Mesenchymal stem cell (in vitro differentiated cells and primary cell): ENCODE results near the gene CDKN1C.

Experiments
- DNase-seq: peaks from one replicate; pipeline ENCODE4 v3.0.0-alpha.2; 2013
- H2AFZ ChIP-seq: one replicate; pipeline ENCODE4 v1.6.1; 2013; ENCODE audit warnings: low read depth, mild to moderate bottlenecking, control low read depth, inconsistent platforms, low read length, moderate library complexity
- H2AK5ac ChIP-seq: 2 replicates; pipeline ENCODE4 v1.6.1; 2013; ENCODE audit warnings: low read length, moderate library complexity, mild to moderate bottlenecking, inconsistent platforms; ENCODE audit not compliant: severe bottlenecking
- H2BK120ac ChIP-seq: one replicate; pipeline ENCODE4 v1.6.1; 2013; ENCODE audit warnings: low read depth, mild to moderate bottlenecking, inconsistent platforms, low read length, moderate library complexity
- H2BK12ac ChIP-seq, 2 experiments: one replicate each; pipeline ENCODE4 v1.6.1; 2013; ENCODE audit warnings: inconsistent platforms in 2 of 2, low read length in 2 of 2, mild to moderate bottlenecking in 2 of 2, moderate library complexity in 2 of 2, control low read depth in 1 of 2
- H2BK15ac ChIP-seq: one replicate; pipeline ENCODE4 v1.6.1; 2013; ENCODE audit warnings: mild to moderate bottlenecking, low read depth, inconsistent platforms; ENCODE audit not compliant: poor library complexity, severe bottlenecking
- H2BK5ac ChIP-seq: 2 replicates; pipeline ENCODE4 v1.6.1; 2013; ENCODE audit warnings: low read depth, mild to moderate bottlenecking, low read length, control low read depth, inconsistent platforms; ENCODE audit not compliant: poor library complexity, severe bottlenecking
- H3K14ac ChIP-seq, 2 experiments: one replicate each; pipeline ENCODE4 v1.6.1; 2013; ENCODE audit warnings: inconsistent platforms in 2 of 2, low read length in 2 of 2, control low read depth in 1 of 2, mild to moderate bottlenecking in 1 of 2, moderate library complexity in 1 of 2
- H3K18ac ChIP-seq, 2 experiments: one replicate each; pipeline ENCODE4 v1.6.1; 2013; ENCODE audit warnings: inconsistent platforms in 2 of 2, low read length in 2 of 2, control low read depth in 1 of 2, low read depth in 1 of 2, mild to moderate bottlenecking in 1 of 2
- H3K23ac ChIP-seq, 2 experiments: one replicate each; pipeline ENCODE4 v1.6.1; 2013; ENCODE audit warnings: inconsistent platforms in 2 of 2, low read length in 2 of 2, mild to moderate bottlenecking in 2 of 2, moderate library complexity in 2 of 2, control low read depth in 1 of 2
- H3K27ac ChIP-seq: 2 replicates; pipeline ENCODE4 v1.5.1; 2013; ENCODE audit warnings: mild to moderate bottlenecking, moderate library complexity, low read length, control low read depth, inconsistent platforms; ENCODE audit not compliant: poor library complexity, severe bottlenecking
- H3K27me3 ChIP-seq, 2 experiments: 2 replicates each; pipeline versions ENCODE4 v1.6.1 to v1.7.0; 2013; ENCODE audit warnings: low read length in 2 of 2, mild to moderate bottlenecking in 2 of 2, moderate library complexity in 2 of 2, control low read depth in 1 of 2, inconsistent platforms in 1 of 2; ENCODE audit not compliant: control insufficient read depth in 1 of 2, insufficient read depth in 1 of 2
- H3K36me3 ChIP-seq, 2 experiments: 2 replicates each; pipeline versions ENCODE4 v1.6.1 to v1.7.0; 2013; ENCODE audit warnings: low read length in 2 of 2, control low read depth in 1 of 2, inconsistent platforms in 1 of 2, low read depth in 1 of 2, mild to moderate bottlenecking in 1 of 2; ENCODE audit not compliant: insufficient read depth in 2 of 2, control insufficient read depth in 1 of 2
- H3K4ac ChIP-seq, 2 experiments: one replicate each; pipeline ENCODE4 v1.6.1; 2013; ENCODE audit warnings: inconsistent platforms in 2 of 2, low read length in 2 of 2, mild to moderate bottlenecking in 2 of 2, moderate library complexity in 2 of 2, control low read depth in 1 of 2, low read depth in 1 of 2
- H3K4me1 ChIP-seq: 2 replicates; pipeline ENCODE4 v1.6.1; 2013; ENCODE audit warnings: low read depth, low read length, control low read depth; ENCODE audit not compliant: control insufficient read depth, insufficient read depth
- H3K4me2 ChIP-seq: 2 replicates; pipeline ENCODE4 v1.6.1; 2013; ENCODE audit warnings: low read length, mild to moderate bottlenecking, inconsistent platforms; ENCODE audit not compliant: poor library complexity, severe bottlenecking
- H3K4me3 ChIP-seq, 2 experiments: 2 replicates each; pipeline versions ENCODE4 v1.5.1 to v1.7.0; 2013; ENCODE audit warnings: low read length in 2 of 2, mild to moderate bottlenecking in 2 of 2, control low read depth in 1 of 2, low read depth in 1 of 2; ENCODE audit not compliant: insufficient read depth in 1 of 2
- H3K79me1 ChIP-seq: replicated peaks from 2 replicates; pipeline ENCODE4 v1.6.1; 2013; ENCODE audit warnings: mild to moderate bottlenecking, control low read depth, low read length, inconsistent platforms; ENCODE audit not compliant: poor library complexity, severe bottlenecking
- H3K9ac ChIP-seq: 2 replicates; pipeline ENCODE4 v1.7.0; 2013; ENCODE audit warnings: mild to moderate bottlenecking, low read length, moderate library complexity
- H3K9me3 ChIP-seq: 2 replicates; pipeline ENCODE4 v1.7.0; 2013; ENCODE audit warnings: mild to moderate bottlenecking, low read length; ENCODE audit not compliant: control insufficient read depth
- H4K8ac ChIP-seq: one replicate; pipeline ENCODE4 v1.6.1; 2013; ENCODE audit warnings: inconsistent platforms, mild to moderate bottlenecking, low read length, moderate library complexity
- H4K91ac ChIP-seq: one replicate; pipeline ENCODE4 v1.6.1; 2013; ENCODE audit warnings: mild to moderate bottlenecking, low read length, inconsistent platforms
- WGBS: methylation state at CpG from one replicate; pipeline ENCODE4 v1.1.7; 2013; ENCODE audit warnings: mixed read lengths; 5-methylcytosine and 5-hydroxymethylcytosine counted together

The CDKN1C gene

GRCh38 chr11:2837651-2838050 lies 47.9 kb downstream of the CDKN1C start:
- H4K8ac ChIP-seq, result peak overlapping the region; percentile 74
- H3K27me3 ChIP-seq, result peaks cover 0 to 34% of the 10 kb centered on the region in 2 experiments
- no peak overlapping the region for H2BK120ac ChIP-seq
- H2BK15ac ChIP-seq, result no peak overlapping the region
- H3K14ac ChIP-seq, result no peak overlapping the region
- H2BK5ac ChIP-seq, result no peak overlapping the region
- H3K4me3 ChIP-seq, result no peak overlapping the region
- no peak overlapping the region for H2AFZ ChIP-seq
- no peak for DNase-seq
- H3K9me3 ChIP-seq, result no peaks in the 10 kb centered on the region
- H2BK12ac ChIP-seq, result peak overlapping the region in 1 of 2 experiments; percentile 65
- H3K27ac ChIP-seq, result no peak overlapping the region
- peaks cover 32% of the 10 kb centered on the region for H3K4me1 ChIP-seq
- H3K4ac ChIP-seq, result peak overlapping the region in 1 of 2 experiments; percentile 60
- no peak overlapping the region for H2AK5ac ChIP-seq
- H4K91ac ChIP-seq, result peak overlapping the region; percentile 60
- H3K18ac ChIP-seq, result peak overlapping the region; percentile 25 to 95
- H3K9ac ChIP-seq, result no peak overlapping the region
- H3K36me3 ChIP-seq, result no peaks in the 10 kb centered on the region
- H3K79me1 ChIP-seq, result no peaks in the 10 kb centered on the region
- 83% methylated on average over 12 of the region's 12 CpGs for WGBS
- no peak overlapping the region for H3K23ac ChIP-seq
- no peak overlapping the region for H3K4me2 ChIP-seq

DNA sequence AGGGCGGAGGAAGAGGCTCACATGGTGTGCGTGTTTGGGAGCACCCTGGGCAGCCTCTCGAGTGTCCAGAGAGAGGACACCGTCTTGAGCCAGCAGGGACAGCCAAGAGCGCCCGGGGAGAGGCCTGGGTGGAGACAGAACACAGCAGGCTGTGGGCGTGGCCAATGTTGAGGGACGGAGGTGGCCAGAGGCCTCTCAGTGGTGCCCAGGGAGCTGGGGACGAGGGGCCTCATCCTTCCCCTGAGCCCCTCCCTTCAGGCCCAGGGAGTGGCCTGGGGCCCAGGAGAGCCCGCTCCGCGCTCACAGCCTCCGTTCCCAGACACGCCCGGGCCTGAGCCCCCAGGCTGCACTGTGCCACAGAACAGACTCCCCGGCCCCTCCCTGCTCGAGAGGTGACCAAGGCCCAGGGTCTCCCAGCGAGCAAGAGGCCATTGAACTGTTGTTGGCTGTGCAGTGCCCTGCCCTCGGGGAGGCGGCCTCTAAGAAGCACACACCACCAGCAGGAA lies 48.4 kb downstream of the CDKN1C start:
- peak overlapping the region; percentile 25 to 95 for H3K18ac ChIP-seq
- H3K27ac ChIP-seq, result no peak overlapping the region
- H2AFZ ChIP-seq, result peak overlapping the region; percentile 16
- no peaks in the 10 kb centered on the region for H3K36me3 ChIP-seq
- peak overlapping the region; percentile 74 for H4K8ac ChIP-seq
- H3K4ac ChIP-seq, result peak overlapping the region in 1 of 2 experiments; percentile 60
- peak; percentile 81 for DNase-seq
- H3K9ac ChIP-seq, result no peak overlapping the region
- WGBS, result 47% methylated on average over 20 of the region's 20 CpGs
- H3K23ac ChIP-seq, result no peak overlapping the region
- H2AK5ac ChIP-seq, result no peak overlapping the region
- no peak overlapping the region for H3K14ac ChIP-seq
- H2BK5ac ChIP-seq, result no peak overlapping the region
- no peaks in the 10 kb centered on the region for H3K9me3 ChIP-seq
- peaks cover 33% of the 10 kb centered on the region for H3K4me1 ChIP-seq
- no peaks in the 10 kb centered on the region for H3K79me1 ChIP-seq
- peak overlapping the region; percentile 60 for H4K91ac ChIP-seq
- no peak overlapping the region for H2BK120ac ChIP-seq
- H3K27me3 ChIP-seq, result peaks cover 0 to 34% of the 10 kb centered on the region in 2 experiments
- H2BK15ac ChIP-seq, result peak overlapping the region; percentile 31
- no peak overlapping the region for H3K4me2 ChIP-seq
- peak overlapping the region in 1 of 2 experiments; percentile 65 for H2BK12ac ChIP-seq
- no peak overlapping the region for H3K4me3 ChIP-seq

GRCh38 chr11:2836315-2837095 lies 49.1 kb downstream of the CDKN1C start:
- no peak overlapping the region for H2AK5ac ChIP-seq
- H3K4me3 ChIP-seq, result no peak overlapping the region
- H4K91ac ChIP-seq, result peak overlapping the region; percentile 35
- H2BK5ac ChIP-seq, result no peak overlapping the region
- no peak overlapping the region for H2AFZ ChIP-seq
- no peaks in the 10 kb centered on the region for H3K9me3 ChIP-seq
- no peak overlapping the region for H4K8ac ChIP-seq
- peak overlapping the region in 1 of 2 experiments; percentile 5 for H3K18ac ChIP-seq
- no peak overlapping the region for H3K23ac ChIP-seq
- no peak overlapping the region for H2BK15ac ChIP-seq
- H3K4me2 ChIP-seq, result no peak overlapping the region
- H3K27me3 ChIP-seq, result peaks cover 0 to 34% of the 10 kb centered on the region in 2 experiments
- H3K79me1 ChIP-seq, result no peaks in the 10 kb centered on the region
- peaks cover 33% of the 10 kb centered on the region for H3K4me1 ChIP-seq
- DNase-seq, result no peak
- H2BK12ac ChIP-seq, result peak overlapping the region; percentile 23 to 30
- 93% methylated on average over 22 of the region's 23 CpGs for WGBS
- H3K4ac ChIP-seq, result no peak overlapping the region
- H3K14ac ChIP-seq, result no peak overlapping the region
- no peak overlapping the region for H3K9ac ChIP-seq
- peaks cover 0 to 2% of the 10 kb centered on the region in 2 experiments for H3K36me3 ChIP-seq
- no peak overlapping the region for H3K27ac ChIP-seq
- H2BK120ac ChIP-seq, result no peak overlapping the region

- Histone ChIP-seq H3K23ac (no peak overlapping the region), H3K4me3 (no peak overlapping the region), H2BK12ac (no peak overlapping the region), H3K36me3 (peaks cover 0 to 2% of the 10 kb centered on the region in 2 experiments), H3K18ac (no peak overlapping the region), H3K9ac (no peak overlapping the region), H3K27ac (no peak overlapping the region), H2AK5ac (no peak overlapping the region), H2BK120ac (no peak overlapping the region), H3K4me2 (no peak overlapping the region), H2BK15ac (peak overlapping the region; percentile 8), H2AFZ (no peak overlapping the region), H4K8ac (no peak overlapping the region), H3K79me1 (no peaks in the 10 kb centered on the region), H3K4me1 (peaks cover 29% of the 10 kb centered on the region), H3K4ac (no peak overlapping the region), H3K14ac (no peak overlapping the region), H4K91ac (peak overlapping the region; percentile 23), H3K27me3 (peaks cover 0 to 34% of the 10 kb centered on the region in 2 experiments), H3K9me3 (no peaks in the 10 kb centered on the region), H2BK5ac (no peak overlapping the region)
- DNase-seq, result no peak
- 89% methylated on average over 17 of the region's 17 CpGs for WGBS
Measured at GRCh38 chr11:2835751-2836150, 49.8 kb downstream of the CDKN1C start.
